Activated T-cell treated with anti-CD3 and anti-CD28 coated beads, Interleukin-2, amount 50 U/mL, for 72 hours (primary cell): ENCODE data around the gene BPIFA3. TPM values are rescaled to one million over a fixed set of nuclear protein-coding genes. Genes with fewer than 3 reads are reported as not detected.
"Not testable (repeated sequence)": the region's sequence is repeated elsewhere in the genome, so short reads cannot be mapped to it uniquely, and the experiment has no call there.

Source experiments
- ATAC-seq, 2 donors: fragments of 150-1000 bp; cut with Tn5 transposase; replicated peaks in 1 of 2; 2 replicates each; pipeline ENCODE4 v1.10.0; 2021; ENCODE audit warnings: moderate library complexity in 2 of 2, mild to moderate bottlenecking in 1 of 2
- DNase-seq, 2 donors: peaks; one replicate each; pipeline ENCODE4 v3.0.0; 2021 to 2022; ENCODE audit warnings: mixed read lengths in 1 of 2
- H3K27ac Mint-ChIP-seq: one replicate; pipeline ENCODE4 v1.8.0; 2022; ENCODE audit warnings: mild to moderate bottlenecking, moderate library complexity, mixed read lengths
- H3K27me3 Mint-ChIP-seq: one replicate; pipeline ENCODE4 v1.8.0; 2022; ENCODE audit warnings: low read depth, mixed read lengths
- H3K36me3 Mint-ChIP-seq, 2 donors: one replicate each; pipeline ENCODE4 v1.8.0; 2022; ENCODE audit warnings: mixed read lengths in 2 of 2, mild to moderate bottlenecking in 1 of 2; ENCODE audit not compliant: insufficient read depth in 2 of 2
- H3K4me1 Mint-ChIP-seq: one replicate; pipeline ENCODE4 v1.8.0; 2022; ENCODE audit warnings: low read depth, mixed read lengths
- H3K4me3 Mint-ChIP-seq, 2 donors: one replicate each; pipeline ENCODE4 v1.8.0; 2022; ENCODE audit warnings: mild to moderate bottlenecking in 2 of 2, mixed read lengths in 2 of 2, moderate library complexity in 2 of 2
- H3K9me3 Mint-ChIP-seq, 2 donors: one replicate each; pipeline ENCODE4 v1.8.0; 2022; ENCODE audit warnings: mixed read lengths in 2 of 2
- total RNA-seq, 2 donors: library from RNA; stranded (reverse); gene quantifications; one replicate each; pipeline ENCODE4 v1.2.3, GENCODE V29; 2022

Gene BPIFA3
- total RNA-seq = not detected

GRCh38 chr20:33217052-33217451 lies at the start of gene BPIFA3:
Gene BPIFA3, plus strand, starts transcription at chr20:33217352. Its CDS starts 185 bp downstream, at chr20:33217537.
- H3K4me1 Mint-ChIP-seq = no peaks in the 10 kb centered on the region
- no peak within 1 kb of the TSS for H3K27ac Mint-ChIP-seq
- no peak within 1 kb of the TSS for H3K4me3 Mint-ChIP-seq

GRCh38 chr20:33167859-33168258 lies 49.3 kb upstream of the BPIFA3 start, which contains the start of gene BPIFA2:
Gene BPIFA2, plus strand, starts transcription at chr20:33168159. Its CDS starts 987 bp downstream, at chr20:33169146.
- H3K4me1 Mint-ChIP-seq = no peaks in the 10 kb centered on the region
- no peak within 1 kb of the TSS for H3K4me3 Mint-ChIP-seq
- H3K27me3 Mint-ChIP-seq = peaks cover 9% of the 10 kb centered on the region
- H3K9me3 Mint-ChIP-seq = peaks cover 3 to 8% of the 10 kb centered on the region in 2 donors
- no peak within 1 kb of the TSS for H3K27ac Mint-ChIP-seq
- ATAC-seq = no peak
- DNase-seq = no peak
- H3K36me3 Mint-ChIP-seq = peaks cover 3 to 5% of the 10 kb centered on the region in 2 donors

More at GRCh38 chr20:33217052-33217451, at the start of gene BPIFA3:
- Mint-ChIP-seq H3K27me3 (peaks cover 18% of the 10 kb centered on the region), H3K36me3 (no peaks in the 10 kb centered on the region), H3K9me3 (no peaks in the 10 kb centered on the region)
- DNase-seq (no peak), ATAC-seq (no peak)

GRCh38 chr20:33169176-33169794 lies 47.9 kb upstream of the BPIFA3 start:
- H3K27ac Mint-ChIP-seq = no peak overlapping the region
- ATAC-seq = no peak
- peak; percentile 7 to 8 for DNase-seq
- peaks cover 9% of the 10 kb centered on the region for H3K27me3 Mint-ChIP-seq
- no peak overlapping the region for H3K4me3 Mint-ChIP-seq
- H3K4me1 Mint-ChIP-seq = no peaks in the 10 kb centered on the region
- peaks cover 3 to 8% of the 10 kb centered on the region in 2 donors for H3K9me3 Mint-ChIP-seq
- H3K36me3 Mint-ChIP-seq = peaks cover 3 to 5% of the 10 kb centered on the region in 2 donors

GRCh38 chr20:33172781-33173180 lies 44.4 kb upstream of the BPIFA3 start:
- peaks cover 9% of the 10 kb centered on the region for H3K27me3 Mint-ChIP-seq
- ATAC-seq = no peak
- no peaks in the 10 kb centered on the region for H3K4me1 Mint-ChIP-seq
- no peak for DNase-seq
- H3K4me3 Mint-ChIP-seq = no peak overlapping the region
- H3K27ac Mint-ChIP-seq = no peak overlapping the region
- peaks cover 3 to 5% of the 10 kb centered on the region in 2 donors for H3K36me3 Mint-ChIP-seq
- H3K9me3 Mint-ChIP-seq = peaks cover 3 to 8% of the 10 kb centered on the region in 2 donors

GRCh38 chr20:33175123-33175522 lies 42.0 kb upstream of the BPIFA3 start:
- Mint-ChIP-seq H3K9me3 (peaks cover 0 to 2% of the 10 kb centered on the region in 2 donors), H3K36me3 (peaks cover 0 to 2% of the 10 kb centered on the region in 2 donors), H3K4me3 (no peak overlapping the region), H3K27me3 (peaks cover 9% of the 10 kb centered on the region), H3K27ac (no peak overlapping the region), H3K4me1 (no peaks in the 10 kb centered on the region)
- DNase-seq (no peak), ATAC-seq (no peak)

- Mint-ChIP-seq H3K36me3 (no peaks in the 10 kb centered on the region), H3K9me3 (no peaks in the 10 kb centered on the region), H3K27ac (no peak overlapping the region), H3K27me3 (peaks cover 2% of the 10 kb centered on the region), H3K4me3 (no peak overlapping the region), H3K4me1 (no peaks in the 10 kb centered on the region)
- no peak for DNase-seq
- ATAC-seq = no peak
Observed at GRCh38 chr20:33176101-33176500, 41.1 kb upstream of the BPIFA3 start.

- DNase-seq (no peak), ATAC-seq (no peak)
- Mint-ChIP-seq H3K27ac (no peak overlapping the region), H3K36me3 (no peaks in the 10 kb centered on the region), H3K9me3 (no peaks in the 10 kb centered on the region), H3K4me1 (no peaks in the 10 kb centered on the region), H3K27me3 (no peaks in the 10 kb centered on the region), H3K4me3 (no peak overlapping the region)
Observed at GRCh38 chr20:33177866-33178265, 39.3 kb upstream of the BPIFA3 start.

- no peak overlapping the region for H3K4me3 Mint-ChIP-seq
- H3K9me3 Mint-ChIP-seq = peaks cover 0 to 2% of the 10 kb centered on the region in 2 donors
- no peak for DNase-seq
- H3K27ac Mint-ChIP-seq = no peak overlapping the region
- H3K36me3 Mint-ChIP-seq = no peaks in the 10 kb centered on the region
- H3K27me3 Mint-ChIP-seq = no peaks in the 10 kb centered on the region
- no peaks in the 10 kb centered on the region for H3K4me1 Mint-ChIP-seq
- no peak for ATAC-seq
Observed at GRCh38 chr20:33178726-33179125, 38.4 kb upstream of the BPIFA3 start.

GRCh38 chr20:33180169-33180568 lies 37.0 kb upstream of the BPIFA3 start:
- H3K27ac Mint-ChIP-seq = no peak overlapping the region

GRCh38 chr20:33181482-33182093 lies 35.6 kb upstream of the BPIFA3 start:
- H3K27me3 Mint-ChIP-seq = no peaks in the 10 kb centered on the region
- ATAC-seq (no peak), DNase-seq (no peak)
- H3K36me3 Mint-ChIP-seq = no peaks in the 10 kb centered on the region
- H3K4me1 Mint-ChIP-seq = no peaks in the 10 kb centered on the region
- no peak overlapping the region for H3K4me3 Mint-ChIP-seq
- H3K27ac Mint-ChIP-seq = no peak overlapping the region
- H3K9me3 Mint-ChIP-seq = peaks cover 0 to 2% of the 10 kb centered on the region in 2 donors

More at GRCh38 chr20:33180169-33180568, 37.0 kb upstream of the BPIFA3 start:
- DNase-seq = no peak
- H3K27me3 Mint-ChIP-seq = no peaks in the 10 kb centered on the region
- no peaks in the 10 kb centered on the region for H3K4me1 Mint-ChIP-seq
- H3K4me3 Mint-ChIP-seq = no peak overlapping the region
- peaks cover 0 to 2% of the 10 kb centered on the region in 2 donors for H3K9me3 Mint-ChIP-seq
- H3K36me3 Mint-ChIP-seq = no peaks in the 10 kb centered on the region
- no peak for ATAC-seq

- Mint-ChIP-seq H3K4me3 (no peak overlapping the region), H3K27ac (no peak overlapping the region), H3K4me1 (no peaks in the 10 kb centered on the region), H3K27me3 (no peaks in the 10 kb centered on the region), H3K9me3 (peaks cover 0 to 2% of the 10 kb centered on the region in 2 donors), H3K36me3 (no peaks in the 10 kb centered on the region)
- no peak for ATAC-seq
- DNase-seq = no peak
Observed at GRCh38 chr20:33183312-33183711, 33.8 kb upstream of the BPIFA3 start.

- H3K27me3 Mint-ChIP-seq, H3K4me1 Mint-ChIP-seq, DNase-seq, H3K27ac Mint-ChIP-seq, H3K36me3 Mint-ChIP-seq, ATAC-seq, H3K9me3 Mint-ChIP-seq, H3K4me3 Mint-ChIP-seq: not testable (repeated sequence)
Observed at GRCh38 chr20:33185031-33185590, 32.0 kb upstream of the BPIFA3 start.

GRCh38 chr20:33187491-33187890 lies 29.7 kb upstream of the BPIFA3 start:
- H3K36me3 Mint-ChIP-seq = no peaks in the 10 kb centered on the region
- DNase-seq = no peak
- H3K27ac Mint-ChIP-seq = no peak overlapping the region
- no peak overlapping the region for H3K4me3 Mint-ChIP-seq
- H3K9me3 Mint-ChIP-seq = peaks cover 0 to 2% of the 10 kb centered on the region in 2 donors
- no peaks in the 10 kb centered on the region for H3K27me3 Mint-ChIP-seq
- ATAC-seq = no peak
- no peaks in the 10 kb centered on the region for H3K4me1 Mint-ChIP-seq
